ENCODE results near the gene ATP8A2.

ATP8A2 gene

GRCh38 chr13:25846222-25846984 is 474.6 kb downstream of the ATP8A2 start:
- TF ChIP-seq, protein P1, sequence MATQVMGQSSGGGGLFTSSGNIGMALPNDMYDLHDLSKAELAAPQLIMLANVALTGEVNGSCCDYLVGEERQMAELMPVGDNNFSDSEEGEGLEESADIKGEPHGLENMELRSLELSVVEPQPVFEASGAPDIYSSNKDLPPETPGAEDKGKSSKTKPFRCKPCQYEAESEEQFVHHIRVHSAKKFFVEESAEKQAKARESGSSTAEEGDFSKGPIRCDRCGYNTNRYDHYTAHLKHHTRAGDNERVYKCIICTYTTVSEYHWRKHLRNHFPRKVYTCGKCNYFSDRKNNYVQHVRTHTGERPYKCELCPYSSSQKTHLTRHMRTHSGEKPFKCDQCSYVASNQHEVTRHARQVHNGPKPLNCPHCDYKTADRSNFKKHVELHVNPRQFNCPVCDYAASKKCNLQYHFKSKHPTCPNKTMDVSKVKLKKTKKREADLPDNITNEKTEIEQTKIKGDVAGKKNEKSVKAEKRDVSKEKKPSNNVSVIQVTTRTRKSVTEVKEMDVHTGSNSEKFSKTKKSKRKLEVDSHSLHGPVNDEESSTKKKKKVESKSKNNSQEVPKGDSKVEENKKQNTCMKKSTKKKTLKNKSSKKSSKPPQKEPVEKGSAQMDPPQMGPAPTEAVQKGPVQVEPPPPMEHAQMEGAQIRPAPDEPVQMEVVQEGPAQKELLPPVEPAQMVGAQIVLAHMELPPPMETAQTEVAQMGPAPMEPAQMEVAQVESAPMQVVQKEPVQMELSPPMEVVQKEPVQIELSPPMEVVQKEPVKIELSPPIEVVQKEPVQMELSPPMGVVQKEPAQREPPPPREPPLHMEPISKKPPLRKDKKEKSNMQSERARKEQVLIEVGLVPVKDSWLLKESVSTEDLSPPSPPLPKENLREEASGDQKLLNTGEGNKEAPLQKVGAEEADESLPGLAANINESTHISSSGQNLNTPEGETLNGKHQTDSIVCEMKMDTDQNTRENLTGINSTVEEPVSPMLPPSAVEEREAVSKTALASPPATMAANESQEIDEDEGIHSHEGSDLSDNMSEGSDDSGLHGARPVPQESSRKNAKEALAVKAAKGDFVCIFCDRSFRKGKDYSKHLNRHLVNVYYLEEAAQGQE (IDR thresholded peaks at IDR 0.05; ENCODE audit: insufficient read depth in 1 of 2, low read depth in 2 of 2, low read length in 2 of 2), result no peak
- TF ChIP-seq POLR2AphosphoS5 (IDR thresholded peaks at IDR 0.05; ENCODE audit: low read depth, low read length), result no peak
- no peak for TF ChIP-seq SIN3A (IDR thresholded peaks at IDR 0.05; ENCODE audit: borderline replicate concordance, insufficient read depth, low read length)
- no peak for TF ChIP-seq FOXP2 (optimal IDR thresholded peaks at IDR 0.05; ENCODE audit: borderline replicate concordance, extremely low read depth, extremely low read length, insufficient read depth)
- no peak for TF ChIP-seq TAF1 (IDR thresholded peaks at IDR 0.05; ENCODE audit: borderline replicate concordance, insufficient read depth, low read length)

GRCh38 chr13:25847145-25847544 is 475.4 kb downstream of the ATP8A2 start:
- TF ChIP-seq POLR2AphosphoS5 (IDR thresholded peaks at IDR 0.05; ENCODE audit: low read depth, low read length) (no peak), FOXP2 (optimal IDR thresholded peaks at IDR 0.05; ENCODE audit: borderline replicate concordance, extremely low read depth, extremely low read length, insufficient read depth) (no peak), TAF1 (IDR thresholded peaks at IDR 0.05; ENCODE audit: borderline replicate concordance, insufficient read depth, low read length) (no peak), SIN3A (IDR thresholded peaks at IDR 0.05; ENCODE audit: borderline replicate concordance, insufficient read depth, low read length) (no peak)
- TF ChIP-seq, protein P1 (IDR thresholded peaks at IDR 0.05; ENCODE audit: insufficient read depth in 1 of 2, low read depth in 2 of 2, low read length in 2 of 2), result no peak

DNA sequence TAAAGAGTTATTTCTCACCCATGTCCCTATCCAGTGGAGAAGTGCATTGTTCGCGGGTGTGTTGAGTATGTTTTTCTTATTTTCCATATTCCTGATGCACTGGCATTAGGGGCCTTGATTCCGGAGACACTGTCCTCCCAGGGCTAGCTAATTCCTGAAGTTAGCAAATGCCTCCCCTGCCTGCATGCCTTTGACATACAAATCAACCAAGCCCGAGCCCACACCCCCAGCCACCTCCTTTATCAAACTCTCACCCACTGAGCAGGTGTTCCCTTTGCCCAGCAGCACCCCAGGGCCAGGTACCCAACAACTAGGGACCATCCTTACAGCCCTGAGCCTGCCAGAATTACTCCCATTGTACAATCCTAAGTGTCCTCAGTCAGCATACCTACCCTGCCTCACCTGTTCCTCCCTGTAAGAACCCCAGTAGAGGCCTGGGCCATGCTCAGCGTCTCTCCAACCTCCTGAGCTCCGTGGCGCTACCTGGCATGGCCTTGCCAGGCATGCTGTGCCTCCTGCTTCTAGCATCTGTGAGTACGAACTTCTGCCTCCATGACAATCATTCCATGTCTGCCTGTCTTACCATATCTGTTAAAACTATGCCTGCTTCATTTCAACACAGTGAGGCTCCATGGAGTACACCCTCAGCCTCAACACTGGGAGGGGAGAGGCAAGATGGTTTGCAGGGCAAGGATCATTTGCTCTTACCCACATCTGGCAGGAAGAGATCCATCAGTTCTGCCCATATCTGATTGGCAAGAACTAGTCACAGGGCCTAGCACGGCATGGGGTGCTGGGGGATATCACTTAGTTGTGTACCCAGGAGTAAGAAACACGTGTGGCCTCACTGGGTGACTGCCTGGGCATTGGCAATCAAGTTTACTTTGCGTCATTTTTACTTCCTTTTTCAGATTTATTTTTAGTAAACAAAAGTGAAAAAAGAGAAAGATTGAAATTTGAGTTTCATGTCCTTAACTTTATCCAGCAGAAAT is 476.2 kb downstream of the ATP8A2 start:
- TF ChIP-seq, protein P1 (IDR thresholded peaks at IDR 0.05; ENCODE audit: insufficient read depth in 1 of 2, low read depth in 2 of 2, low read length in 2 of 2), result no peak
- TF ChIP-seq SIN3A (IDR thresholded peaks at IDR 0.05; ENCODE audit: borderline replicate concordance, insufficient read depth, low read length), result no peak
- TF ChIP-seq FOXP2 (optimal IDR thresholded peaks at IDR 0.05; ENCODE audit: borderline replicate concordance, extremely low read depth, extremely low read length, insufficient read depth), result no peak
- TF ChIP-seq POLR2AphosphoS5 (IDR thresholded peaks at IDR 0.05; ENCODE audit: low read depth, low read length), result no peak
- TF ChIP-seq TAF1 (IDR thresholded peaks at IDR 0.05; ENCODE audit: borderline replicate concordance, insufficient read depth, low read length), result no peak

DNA sequence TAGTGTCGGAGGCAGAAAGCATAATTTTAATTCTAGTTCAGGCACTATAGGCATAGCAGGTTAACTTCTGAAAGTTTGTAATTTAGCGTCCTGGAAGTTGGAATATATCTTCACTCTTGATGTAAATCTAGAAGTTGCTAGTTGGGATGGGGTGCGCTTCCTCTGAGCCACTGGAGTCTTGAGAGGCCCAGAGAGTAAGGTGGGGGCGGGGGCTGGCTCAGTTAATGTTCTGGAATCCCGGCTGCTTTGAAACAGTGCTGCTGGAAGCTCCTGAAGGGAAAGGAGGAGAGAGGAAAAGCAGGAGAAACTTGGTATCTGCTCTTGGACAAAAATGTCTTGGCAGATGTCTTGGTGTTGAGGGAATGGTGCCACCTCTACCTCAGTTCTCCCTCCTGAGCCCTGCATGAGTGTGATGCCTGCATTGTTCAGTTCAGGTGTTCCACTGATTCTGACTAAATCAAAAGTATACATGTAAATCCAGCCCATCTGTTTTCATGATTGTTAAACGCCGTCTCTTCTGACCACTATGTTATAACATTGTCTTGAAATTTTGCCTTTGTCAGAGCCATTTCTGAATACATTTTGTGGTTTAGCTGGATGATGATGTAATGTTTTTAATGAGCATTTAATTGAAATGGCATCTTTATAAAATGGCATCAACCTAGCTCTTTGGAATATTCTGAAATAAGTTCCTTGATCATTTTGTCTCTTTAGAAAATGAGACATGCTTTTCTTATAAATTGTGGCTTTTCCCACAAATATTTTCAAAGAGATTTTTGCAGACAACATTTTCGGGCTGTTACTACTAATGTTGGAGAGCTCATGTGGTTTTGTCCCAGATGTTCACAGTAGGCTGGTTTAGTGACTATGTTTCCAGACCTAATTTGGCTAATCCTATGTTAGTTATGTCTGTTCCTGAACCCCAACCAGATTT is 477.3 kb downstream of the ATP8A2 start:
- TF ChIP-seq TAF1 (IDR thresholded peaks at IDR 0.05; ENCODE audit: borderline replicate concordance, insufficient read depth, low read length) (no peak), FOXP2 (optimal IDR thresholded peaks at IDR 0.05; ENCODE audit: borderline replicate concordance, extremely low read depth, extremely low read length, insufficient read depth) (no peak), POLR2AphosphoS5 (IDR thresholded peaks at IDR 0.05; ENCODE audit: low read depth, low read length) (no peak), SIN3A (IDR thresholded peaks at IDR 0.05; ENCODE audit: borderline replicate concordance, insufficient read depth, low read length) (no peak)
- TF ChIP-seq, protein P1 (IDR thresholded peaks at IDR 0.05; ENCODE audit: insufficient read depth in 1 of 2, low read depth in 2 of 2, low read length in 2 of 2), result no peak

Measured in PFSK-1 (cell line).